GM12874 (cell line): ENCODE measurements around the gene NUP133.

ENCODE experiments used
- CTCF ChIP-seq: IDR thresholded peaks from 2 replicates; pipeline ENCODE4 v1.5.1; 2011; ENCODE audit warnings: low read depth, mild to moderate bottlenecking, control low read depth, low read length, moderate library complexity; ENCODE audit not compliant: insufficient read depth

The NUP133 gene

DNA sequence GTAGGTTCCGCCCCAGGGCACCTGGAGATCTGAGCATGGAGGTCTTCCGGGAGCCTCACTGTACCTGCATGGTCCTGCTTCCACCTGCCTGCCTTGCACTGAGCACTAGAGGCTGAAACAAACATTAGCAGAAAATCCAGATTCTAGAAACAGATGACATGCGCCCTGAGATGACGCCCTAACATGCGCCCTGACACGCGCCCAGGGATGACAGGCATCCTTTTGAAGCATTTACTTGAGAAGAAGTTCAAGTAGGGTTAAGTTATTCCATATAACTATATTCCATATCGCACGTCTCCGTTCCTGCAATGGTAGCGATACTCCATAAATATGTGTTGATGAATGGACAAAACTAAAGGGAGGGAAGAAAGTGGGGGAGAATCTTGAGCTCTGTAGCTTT is 87.9 kb downstream of the NUP133 start:
- no peak for TF ChIP-seq CTCF

DNA sequence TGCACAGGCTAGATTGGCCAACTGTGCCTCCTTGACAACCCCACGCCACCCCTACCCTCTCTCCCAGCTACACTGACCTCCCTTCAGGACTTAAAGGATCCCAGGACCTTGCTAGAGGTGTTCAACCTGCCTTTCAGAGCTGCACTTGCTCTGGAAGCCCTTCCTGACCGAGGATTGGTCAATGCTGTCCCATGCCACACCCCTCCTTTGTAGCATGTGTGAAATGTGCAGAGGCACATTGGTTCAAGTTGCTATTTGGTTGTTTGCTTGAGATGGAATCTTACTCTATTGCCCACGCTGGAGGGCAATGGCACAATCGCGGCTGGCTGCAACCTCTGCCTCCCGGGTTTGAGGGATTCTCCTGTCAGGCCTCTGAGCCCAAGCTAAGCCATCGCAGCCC is 96.1 kb downstream of the NUP133 start:
- no peak for TF ChIP-seq CTCF

DNA sequence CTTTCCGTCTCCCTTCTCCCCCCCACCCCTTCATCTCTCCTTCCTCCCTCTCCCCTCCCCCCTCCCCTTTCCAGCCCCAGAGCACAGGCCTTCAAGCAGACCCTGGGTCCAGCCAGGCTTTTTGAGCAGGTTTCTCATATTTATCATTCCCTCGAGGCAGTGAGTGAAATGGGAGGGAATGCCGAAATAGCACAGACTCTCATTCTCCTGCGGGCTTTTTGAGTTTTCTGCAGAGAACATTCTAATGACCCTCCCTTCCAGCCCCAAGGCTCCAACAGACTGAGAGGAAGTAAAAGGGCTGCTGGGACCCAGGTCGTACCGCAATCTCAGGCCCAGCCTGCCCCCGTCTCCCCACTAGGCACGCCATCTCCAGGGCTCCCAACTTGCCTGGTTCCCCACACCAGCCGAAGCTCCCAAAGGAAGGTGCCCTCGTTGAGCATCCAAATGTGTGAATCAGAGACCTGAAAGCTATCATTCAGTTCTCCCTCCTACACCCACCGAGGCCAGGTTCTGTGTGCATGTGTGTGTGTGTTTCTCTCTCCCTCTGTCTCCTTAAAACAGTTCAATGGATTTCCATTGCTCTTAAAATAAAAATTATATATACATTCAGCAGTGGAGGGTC is 96.6 kb downstream of the NUP133 start:
- TF ChIP-seq CTCF, result no peak

DNA sequence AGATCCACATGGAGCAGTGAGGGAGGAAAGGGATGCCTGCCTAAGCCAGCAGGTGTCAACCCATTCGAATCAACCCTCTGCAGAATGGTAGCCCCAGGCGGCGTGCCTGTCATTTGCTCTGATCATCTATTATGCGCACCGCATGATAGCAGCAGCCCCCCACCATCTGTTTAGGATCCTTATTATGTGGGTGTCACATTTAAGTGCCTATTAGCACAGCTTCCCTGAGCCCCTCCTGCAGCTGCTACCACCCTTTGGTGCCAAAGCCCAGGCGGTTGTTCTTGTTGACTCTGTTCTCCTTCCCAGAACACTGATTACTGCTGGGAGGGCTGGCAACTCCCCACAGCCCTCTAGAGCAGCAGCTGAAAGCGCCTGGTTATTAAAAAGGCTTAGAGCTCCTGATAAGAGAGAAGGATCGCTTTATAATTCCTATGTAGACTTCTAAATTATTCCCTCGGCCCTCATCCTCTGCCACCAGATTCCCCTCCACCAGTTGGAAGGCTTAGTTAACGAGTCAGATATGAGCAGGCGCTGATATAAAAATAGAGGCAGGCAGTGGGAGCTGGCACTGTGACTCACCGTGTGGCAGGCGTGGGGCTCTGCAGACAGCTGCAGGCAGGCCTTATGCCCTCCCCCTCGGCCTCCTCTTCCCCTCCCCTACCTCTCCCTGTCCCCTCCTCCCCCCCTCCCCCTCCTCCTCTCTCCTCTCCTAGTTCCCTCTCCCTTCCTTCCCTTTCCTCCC is 97.3 kb downstream of the NUP133 start:
- TF ChIP-seq CTCF, result no peak

GRCh38 chr1:229410370-229410691 is 97.8 kb downstream of the NUP133 start:
- TF ChIP-seq CTCF, result no peak

GRCh38 chr1:229409616-229410369 is 98.3 kb downstream of the NUP133 start:
- TF ChIP-seq CTCF, result no peak

- TF ChIP-seq CTCF, result no peak
These were observed 99.6 kb downstream of the NUP133 start for GRCh38 chr1:229408458-229409037.
